Brain microvascular endothelial cell (primary cell): Measurements from ENCODE around the gene COPS4.
A peak's percentile ranks its signal among the peaks of the same experiment; 100 is the strongest.
"Not testable (repeated sequence)": the region's sequence is repeated elsewhere in the genome, so short reads cannot be mapped to it uniquely, and the experiment has no call there.

Experiments used
- DNase-seq: peaks from one replicate; pipeline ENCODE4 v3.0.0-alpha.2; 2020
- H3K27ac ChIP-seq: fragments of 250-450 bp; sonication (Bioruptor Pico); 2 replicates; pipeline ENCODE4 v1.5.1; 2020; ENCODE audit warnings: mild to moderate bottlenecking, moderate library complexity
- H3K27me3 ChIP-seq: fragments of 250-450 bp; sonication (Bioruptor Pico); replicated peaks from 2 replicates; pipeline ENCODE4 v1.5.1; 2020; ENCODE audit warnings: mild to moderate bottlenecking
- H3K36me3 ChIP-seq: fragments of 250-450 bp; sonication (Bioruptor Pico); replicated peaks from 2 replicates; pipeline ENCODE4 v1.5.1; 2020; ENCODE audit warnings: mild to moderate bottlenecking
- H3K4me3 ChIP-seq: 2 replicates; pipeline ENCODE4 v1.5.1; 2011; ENCODE audit warnings: low read depth, mild to moderate bottlenecking, control low read depth, low read length, moderate library complexity
- CTCF ChIP-seq: IDR thresholded peaks from 2 replicates; pipeline ENCODE4 v1.5.1; 2011; ENCODE audit warnings: low read depth, mild to moderate bottlenecking, moderate library complexity, low read length, control low read depth, inconsistent platforms; ENCODE audit errors: missing control alignments
- in situ Hi-C: cut with HindIII; loops from 2 replicates; pipeline ENCODE4 v1.10.0; 2017; ENCODE audit warnings: low sequenced_read_pairs, low pct_ligation_motif_present

COPS4 gene

GRCh38 chr4:82998898-82999297 is 36.1 kb upstream of the COPS4 start:
- TF ChIP-seq CTCF, result no peak
- no peaks in the 10 kb centered on the region for H3K36me3 ChIP-seq
- in situ Hi-C loops, result no loop called here
- no peak overlapping the region for H3K27ac ChIP-seq
- no peak for DNase-seq
- no peaks in the 10 kb centered on the region for H3K27me3 ChIP-seq
- H3K4me3 ChIP-seq, result no peak overlapping the region

GRCh38 chr4:83002329-83002728 is 32.7 kb upstream of the COPS4 start:
- no peak for DNase-seq
- in situ Hi-C loops, result no loop called here

GRCh38 chr4:83003044-83003791 is 31.8 kb upstream of the COPS4 start:
- DNase-seq, H3K4me3 ChIP-seq, H3K36me3 ChIP-seq, H3K27me3 ChIP-seq, in situ Hi-C loops, H3K27ac ChIP-seq: not testable (repeated sequence)

More at GRCh38 chr4:83002329-83002728, 32.7 kb upstream of the COPS4 start:
- no peak for TF ChIP-seq CTCF
- Histone ChIP-seq H3K4me3 (no peak overlapping the region), H3K27me3 (no peaks in the 10 kb centered on the region), H3K27ac (no peak overlapping the region), H3K36me3 (no peaks in the 10 kb centered on the region)

GRCh38 chr4:83009529-83009928 is 25.5 kb upstream of the COPS4 start:
- peak overlapping the region; percentile 95 for H3K27ac ChIP-seq

GRCh38 chr4:83010111-83010521 is 24.9 kb upstream of the COPS4 start:
- Histone ChIP-seq H3K4me3 (peak overlapping the region; percentile 69), H3K27ac (peak overlapping the region; percentile 95), H3K36me3 (no peaks in the 10 kb centered on the region), H3K27me3 (no peaks in the 10 kb centered on the region)
- DNase-seq, result peak; percentile 11
- no peak for TF ChIP-seq CTCF
- in situ Hi-C loops, result no loop called here

More at GRCh38 chr4:83009529-83009928, 25.5 kb upstream of the COPS4 start:
- H3K36me3 ChIP-seq, result no peaks in the 10 kb centered on the region
- no peak for TF ChIP-seq CTCF
- H3K4me3 ChIP-seq, result peak overlapping the region; percentile 69
- no peak for DNase-seq
- no peaks in the 10 kb centered on the region for H3K27me3 ChIP-seq
- in situ Hi-C loops, result no loop called here

- DNase-seq, result peak; percentile 80
- peak within 1 kb of the TSS; percentile 95 for H3K27ac ChIP-seq
- H3K27me3 ChIP-seq, result no peaks in the 10 kb centered on the region
- no peaks in the 10 kb centered on the region for H3K36me3 ChIP-seq
- peak within 1 kb of the TSS; percentile 77 for H3K4me3 ChIP-seq
- in situ Hi-C loops, result no loop called here
- no peak for TF ChIP-seq CTCF
These were observed 24.3 kb upstream of the COPS4 start, which contains the start of gene LIN54 for GRCh38 chr4:83010522-83011318. Gene LIN54, minus strand, starts transcription at chr4:83010823. Its CDS starts 25,979 bp downstream, at chr4:82984844.
